ENCODE results near the gene FAM168B.

FAM168B gene

DNA sequence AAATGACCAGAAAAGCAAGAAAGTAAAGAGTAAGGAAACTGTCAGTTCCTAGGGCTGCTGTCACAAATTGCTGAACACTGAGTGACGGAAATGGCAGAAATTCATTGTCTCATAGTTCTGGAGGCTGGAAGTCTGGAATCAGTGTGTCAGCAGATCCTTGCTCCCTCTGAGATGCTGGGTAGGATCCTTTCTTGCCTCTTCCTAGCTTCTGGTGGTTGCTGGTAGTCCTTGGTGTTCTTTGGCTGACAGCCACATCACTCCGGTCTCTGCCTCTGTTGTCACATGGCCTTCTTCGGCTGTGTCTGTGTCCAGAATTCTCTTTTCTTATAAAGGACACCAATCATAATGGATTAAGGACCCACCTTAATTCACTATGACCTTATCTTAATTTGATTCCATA is 33.8 kb upstream of the FAM168B start:
- H3K4me3 ChIP-seq (ENCODE audit: low read depth, low read length), result no peak overlapping the region
- DNase-seq (ENCODE audit: low read depth), result no peak
- TF ChIP-seq, protein P1, sequence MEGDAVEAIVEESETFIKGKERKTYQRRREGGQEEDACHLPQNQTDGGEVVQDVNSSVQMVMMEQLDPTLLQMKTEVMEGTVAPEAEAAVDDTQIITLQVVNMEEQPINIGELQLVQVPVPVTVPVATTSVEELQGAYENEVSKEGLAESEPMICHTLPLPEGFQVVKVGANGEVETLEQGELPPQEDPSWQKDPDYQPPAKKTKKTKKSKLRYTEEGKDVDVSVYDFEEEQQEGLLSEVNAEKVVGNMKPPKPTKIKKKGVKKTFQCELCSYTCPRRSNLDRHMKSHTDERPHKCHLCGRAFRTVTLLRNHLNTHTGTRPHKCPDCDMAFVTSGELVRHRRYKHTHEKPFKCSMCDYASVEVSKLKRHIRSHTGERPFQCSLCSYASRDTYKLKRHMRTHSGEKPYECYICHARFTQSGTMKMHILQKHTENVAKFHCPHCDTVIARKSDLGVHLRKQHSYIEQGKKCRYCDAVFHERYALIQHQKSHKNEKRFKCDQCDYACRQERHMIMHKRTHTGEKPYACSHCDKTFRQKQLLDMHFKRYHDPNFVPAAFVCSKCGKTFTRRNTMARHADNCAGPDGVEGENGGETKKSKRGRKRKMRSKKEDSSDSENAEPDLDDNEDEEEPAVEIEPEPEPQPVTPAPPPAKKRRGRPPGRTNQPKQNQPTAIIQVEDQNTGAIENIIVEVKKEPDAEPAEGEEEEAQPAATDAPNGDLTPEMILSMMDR (IDR thresholded peaks at IDR 0.05; ENCODE audit: low read depth, low read length, missing control alignments), result no peak

DNA sequence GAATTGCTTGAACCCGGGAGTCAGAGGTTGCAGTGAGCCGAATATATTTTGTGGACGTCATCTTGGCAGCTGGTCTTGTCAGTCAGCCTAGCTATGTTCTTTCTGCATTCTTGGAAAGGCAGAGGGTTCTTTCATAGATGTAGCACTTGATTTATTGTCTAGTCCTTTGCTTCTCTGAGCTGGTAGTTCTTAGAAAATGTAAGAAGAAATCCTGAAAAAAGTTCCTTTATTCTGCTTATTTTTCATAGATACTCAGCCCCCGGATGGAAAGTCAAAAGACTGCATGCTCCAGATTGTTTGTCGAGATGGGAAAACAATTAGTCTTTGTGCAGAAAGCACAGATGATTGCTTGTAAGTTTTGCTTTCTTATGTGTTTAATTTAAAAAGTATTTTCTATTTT is 33.2 kb upstream of the FAM168B start:
- no peak overlapping the region for H3K4me3 ChIP-seq (ENCODE audit: low read depth, low read length)
- DNase-seq (ENCODE audit: low read depth), result no peak

DNA sequence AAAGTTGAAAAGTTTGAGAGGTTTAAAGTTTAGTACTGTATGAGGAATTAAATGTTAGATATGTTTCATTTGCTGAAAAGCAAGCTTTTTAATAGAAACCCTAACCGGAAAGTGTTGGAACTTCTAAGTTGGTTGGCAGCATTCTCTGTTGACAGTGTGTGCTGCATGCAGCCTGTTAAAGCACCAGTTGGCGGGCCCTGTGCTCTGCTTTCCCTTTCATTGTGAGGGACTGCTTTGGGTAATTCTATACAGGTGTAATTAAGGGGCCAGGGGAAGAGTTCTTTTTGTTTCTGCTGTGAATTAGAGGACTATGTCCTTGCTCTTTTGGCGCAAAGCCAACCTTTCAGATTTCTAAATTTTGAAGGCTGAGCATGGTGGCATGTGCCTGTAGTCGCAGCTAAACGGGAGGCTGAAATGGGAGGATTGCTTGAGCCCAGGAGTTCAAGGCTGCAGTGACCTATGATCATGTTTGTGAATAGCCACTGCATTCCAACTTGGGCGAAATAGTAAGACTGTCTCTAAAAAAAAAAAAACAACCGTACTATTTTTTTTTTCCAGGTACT is 32.0 kb upstream of the FAM168B start:
- H3K4me3 ChIP-seq (ENCODE audit: low read depth, low read length), result no peak overlapping the region
- no peak for DNase-seq (ENCODE audit: low read depth)
- TF ChIP-seq, protein P1 (IDR thresholded peaks at IDR 0.05; ENCODE audit: low read depth, low read length, missing control alignments), result no peak

More for the DNA sequence above, 33.2 kb upstream of the FAM168B start:
- TF ChIP-seq, protein P1 (IDR thresholded peaks at IDR 0.05; ENCODE audit: low read depth, low read length, missing control alignments), result no peak

DNA sequence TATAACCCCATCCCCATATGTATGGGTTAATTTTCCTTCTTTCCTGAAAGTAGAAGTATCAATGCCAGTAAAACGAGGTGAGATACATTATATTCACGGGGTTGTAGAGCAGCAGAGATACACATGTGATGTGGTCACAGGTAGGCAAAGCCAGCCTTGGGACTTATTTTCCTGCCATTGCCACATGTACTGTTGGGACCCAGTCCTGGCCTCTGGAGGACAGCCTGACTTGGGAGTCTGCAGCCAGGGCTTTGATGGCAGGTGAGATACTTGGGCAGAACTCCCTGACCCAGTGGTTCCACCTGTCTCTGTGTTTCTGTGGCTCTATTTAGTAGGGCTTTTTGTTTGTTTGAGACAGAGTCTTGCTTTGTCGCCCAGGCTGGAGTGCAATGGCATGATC is 29.9 kb upstream of the FAM168B start:
- no peak for DNase-seq (ENCODE audit: low read depth)
- TF ChIP-seq, protein P1 (IDR thresholded peaks at IDR 0.05; ENCODE audit: low read depth, low read length, missing control alignments), result no peak
- no peak overlapping the region for H3K4me3 ChIP-seq (ENCODE audit: low read depth, low read length)

DNA sequence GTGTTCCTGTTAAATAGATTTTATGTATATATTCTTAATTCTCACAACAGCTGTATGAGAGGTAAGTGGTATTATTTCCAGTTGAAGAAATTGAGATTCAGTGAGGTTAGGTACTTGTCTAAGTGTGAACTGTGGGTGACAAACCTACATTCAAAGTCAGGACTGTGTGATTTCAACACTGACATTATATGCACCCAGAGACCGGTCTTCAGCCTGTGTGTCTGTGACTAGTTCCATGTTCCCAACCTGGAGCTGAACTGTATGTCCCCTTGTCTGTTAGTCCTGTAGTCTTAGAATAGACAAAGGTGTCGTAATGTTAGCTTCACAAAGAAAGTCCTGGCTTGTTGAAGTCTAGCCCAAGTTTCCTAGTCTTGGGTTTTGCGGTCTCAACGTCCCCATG is 29.2 kb upstream of the FAM168B start:
- TF ChIP-seq, protein P1 (IDR thresholded peaks at IDR 0.05; ENCODE audit: low read depth, low read length, missing control alignments), result no peak

DNA sequence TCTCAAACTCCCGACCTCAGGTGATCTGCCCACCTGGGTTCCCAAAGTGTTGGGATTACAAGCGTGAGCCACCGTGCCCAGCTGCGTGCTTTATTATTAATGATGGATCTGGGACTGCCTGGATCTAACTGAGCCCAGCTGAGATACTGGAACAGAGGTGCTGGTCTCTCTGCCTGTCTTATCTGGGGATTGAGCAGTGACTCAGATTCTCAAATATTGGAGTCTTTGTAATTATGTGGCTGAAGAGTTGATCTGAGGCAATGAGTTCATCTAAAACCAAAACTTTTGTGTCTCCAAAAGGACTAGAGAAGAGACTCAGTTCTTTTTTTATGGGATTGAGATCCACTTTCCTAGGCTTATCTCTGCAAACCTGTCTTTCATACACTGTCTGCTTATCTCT is 28.2 kb upstream of the FAM168B start:
- TF ChIP-seq, protein P1 (IDR thresholded peaks at IDR 0.05; ENCODE audit: low read depth, low read length, missing control alignments), result no peak
- no peak for DNase-seq (ENCODE audit: low read depth)
- no peak overlapping the region for H3K4me3 ChIP-seq (ENCODE audit: low read depth, low read length)

More for the DNA sequence above, 29.2 kb upstream of the FAM168B start:
- H3K4me3 ChIP-seq (ENCODE audit: low read depth, low read length), result no peak overlapping the region
- no peak for DNase-seq (ENCODE audit: low read depth)

DNA sequence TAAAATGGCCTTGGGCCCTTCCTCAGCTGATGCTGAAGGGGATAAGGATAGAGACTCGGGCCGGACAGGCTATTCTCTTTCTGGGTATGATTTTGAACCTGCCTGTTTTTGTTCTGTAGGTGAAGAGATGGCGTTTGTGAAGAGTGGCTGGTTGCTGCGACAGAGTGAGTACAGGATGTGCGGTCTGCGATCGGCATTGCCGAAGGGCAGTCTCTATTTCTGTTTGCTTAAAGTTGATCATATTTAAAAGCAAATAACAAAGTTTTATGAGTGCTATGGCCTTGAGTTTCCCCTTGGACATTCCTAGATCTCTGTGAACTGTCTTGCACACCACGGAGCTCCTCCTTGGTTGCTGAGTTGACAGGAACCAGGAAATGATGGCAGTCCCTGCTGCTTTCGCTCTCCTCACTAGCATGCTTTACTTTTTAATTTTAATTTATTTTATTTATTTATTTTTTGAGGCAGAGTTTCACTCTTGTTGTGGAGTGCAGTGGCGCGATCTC is 27.6 kb upstream of the FAM168B start:
- no peak for DNase-seq (ENCODE audit: low read depth)
- H3K4me3 ChIP-seq (ENCODE audit: low read depth, low read length), result no peak overlapping the region
- TF ChIP-seq, protein P1 (IDR thresholded peaks at IDR 0.05; ENCODE audit: low read depth, low read length, missing control alignments), result no peak
